Peyer's patch (tissue), 4 donors: ENCODE measurements around the gene YIPF1. TPM values are rescaled to one million over a fixed set of nuclear protein-coding genes. Genes with fewer than 3 reads are reported as not detected.
"Not testable (repeated sequence)": the region's sequence is repeated elsewhere in the genome, so short reads cannot be mapped to it uniquely, and the experiment has no call there.

ENCODE experiments used
- DNase-seq, 3 donors: peaks; one replicate each; pipeline ENCODE4 v3.0.0-alpha.2; 2017 to 2019
- H3K27ac ChIP-seq, 4 donors: fragments of 200-600 bp; sonication (generic); one replicate each; pipeline ENCODE4 v1.5.1; 2016 to 2019
- H3K27me3 ChIP-seq, 2 donors: fragments of 200-600 bp; sonication (generic); one replicate each; pipeline ENCODE4 v1.5.1; 2019
- H3K36me3 ChIP-seq, 3 donors: fragments of 200-600 bp; sonication (generic); one replicate each; pipeline ENCODE4 v1.5.1; 2016 to 2019
- H3K4me1 ChIP-seq, 4 donors: fragments of 200-600 bp; sonication (generic); one replicate each; pipeline ENCODE4 v1.5.1; 2016 to 2019
- H3K4me3 ChIP-seq, 4 donors: fragments of 200-600 bp; sonication (generic); 1 replicate in 3 of 4; 2 replicates in 1 of 4; pipeline ENCODE4 v1.5.1; 2016 to 2019; ENCODE audit warnings: mild to moderate bottlenecking in 1 of 4
- H3K9me3 ChIP-seq, 4 donors: fragments of 200-600 bp; sonication (generic); one replicate each; pipeline ENCODE4 v1.5.1; 2016 to 2019; ENCODE audit warnings: mild to moderate bottlenecking in 1 of 4
- CTCF ChIP-seq, 6 experiments: fragments of 450-650 bp in 4 of 6; fragments of 200-600 bp in 2 of 6; sonication (generic) in 1 of 6; IDR thresholded peaks; one replicate each; pipeline ENCODE4 v1.5.1; 2017 to 2019; ENCODE audit warnings: antibody characterized with exemption in 6 of 6, mild to moderate bottlenecking in 3 of 6, moderate library complexity in 1 of 6
- POLR2A ChIP-seq, 2 donors: fragments of 450-650 bp; IDR thresholded peaks; one replicate each; pipeline ENCODE4 v1.5.1; 2017; ENCODE audit warnings: antibody characterized with exemption in 2 of 2, mild to moderate bottlenecking in 2 of 2, moderate library complexity in 2 of 2
- total RNA-seq, 4 donors: library from RNA; depleted of rRNA; stranded (reverse); fragments of >200 nt; gene quantifications; one replicate each; pipeline ENCODE4 v1.1.0, GENCODE V29; 2016

YIPF1 gene
- total RNA-seq, 4 donors from 2014 or later = 10.7 to 35.9 (median 20.4) TPM

- peak within 1 kb of the TSS in 1 of 4 donors; percentile 6 for H3K27ac ChIP-seq
- H3K36me3 ChIP-seq = no peaks in the 10 kb centered on the region
- no peaks in the 10 kb centered on the region for H3K9me3 ChIP-seq
- H3K27me3 ChIP-seq = no peaks in the 10 kb centered on the region
- H3K4me3 ChIP-seq = no peak within 1 kb of the TSS
- peaks cover 0 to 16% (median 3%) of the 10 kb centered on the region in 4 donors for H3K4me1 ChIP-seq
- TF ChIP-seq POLR2A (IDR thresholded peaks at IDR 0.05) (no peak), CTCF (IDR thresholded peaks at IDR 0.05) (no peak)
- DNase-seq = no peak
These were observed 4.5 kb upstream of the YIPF1 start, which contains the start of gene DIO1 for GRCh38 chr1:53893999-53894636. Gene DIO1, plus strand, starts transcription at chr1:53894187. Its CDS starts 24 bp downstream, at chr1:53894211.

- no peak for TF ChIP-seq POLR2A (IDR thresholded peaks at IDR 0.05)
- no peak for DNase-seq
- Histone ChIP-seq H3K4me3 (no peak overlapping the region), H3K27ac (peak overlapping the region in 1 of 4 donors; percentile 6), H3K36me3 (no peaks in the 10 kb centered on the region), H3K9me3 (no peaks in the 10 kb centered on the region), H3K4me1 (peaks cover 0 to 18% (median 3%) of the 10 kb centered on the region in 4 donors), H3K27me3 (no peaks in the 10 kb centered on the region)
These were observed 3.3 kb upstream of the YIPF1 start for GRCh38 chr1:53892911-53893310.

GRCh38 chr1:53891678-53892077 is 2.1 kb upstream of the YIPF1 start:
- Histone ChIP-seq H3K27ac (no peak overlapping the region), H3K36me3 (peaks cover 0 to 6% (median 0%) of the 10 kb centered on the region in 3 donors), H3K9me3 (no peaks in the 10 kb centered on the region), H3K4me3 (no peak overlapping the region), H3K4me1 (peaks cover 0 to 11% (median 3%) of the 10 kb centered on the region in 4 donors), H3K27me3 (no peaks in the 10 kb centered on the region)
- no peak for DNase-seq
- no peak for TF ChIP-seq CTCF (IDR thresholded peaks at IDR 0.05)
- TF ChIP-seq POLR2A (IDR thresholded peaks at IDR 0.05) = no peak

GRCh38 chr1:53891018-53891417 is 1.4 kb upstream of the YIPF1 start:
- H3K36me3 ChIP-seq = peaks cover 0 to 11% (median 0%) of the 10 kb centered on the region in 3 donors
- no peak for DNase-seq
- H3K27ac ChIP-seq = no peak overlapping the region
- no peak overlapping the region for H3K4me3 ChIP-seq
- H3K9me3 ChIP-seq = no peaks in the 10 kb centered on the region
- peaks cover 0 to 8% (median 3%) of the 10 kb centered on the region in 4 donors for H3K4me1 ChIP-seq
- no peaks in the 10 kb centered on the region for H3K27me3 ChIP-seq
- TF ChIP-seq POLR2A (IDR thresholded peaks at IDR 0.05) = no peak
- TF ChIP-seq CTCF (IDR thresholded peaks at IDR 0.05) = no peak

GRCh38 chr1:53890522-53890941 is 935 bp upstream of the YIPF1 start:
- Histone ChIP-seq H3K9me3 (no peaks in the 10 kb centered on the region), H3K27ac (peak overlapping the region in 3 of 4 donors; percentile 66 to 75 (median 66)), H3K4me3 (peak overlapping the region; percentile 83 to 88 (median 86)), H3K27me3 (no peaks in the 10 kb centered on the region), H3K4me1 (peaks cover 0 to 8% (median 3%) of the 10 kb centered on the region in 4 donors), H3K36me3 (peaks cover 0 to 11% (median 0%) of the 10 kb centered on the region in 3 donors)
- no peak for DNase-seq
- no peak for TF ChIP-seq POLR2A (IDR thresholded peaks at IDR 0.05)
- no peak for TF ChIP-seq CTCF (IDR thresholded peaks at IDR 0.05)

GRCh38 chr1:53888681-53889080 is 916 bp downstream of the YIPF1 start:
- TF ChIP-seq POLR2A (IDR thresholded peaks at IDR 0.05) (no peak), CTCF (IDR thresholded peaks at IDR 0.05) (no peak)

GRCh38 chr1:53883600-53883999 is 6.0 kb downstream of the YIPF1 start:
- peaks cover 0 to 36% (median 0%) of the 10 kb centered on the region in 3 donors for H3K36me3 ChIP-seq
- not testable (repeated sequence) for DNase-seq, H3K27ac ChIP-seq, H3K4me3 ChIP-seq, H3K9me3 ChIP-seq, H3K4me1 ChIP-seq, H3K27me3 ChIP-seq

More at GRCh38 chr1:53888681-53889080, 916 bp downstream of the YIPF1 start:
- peak overlapping the region in 1 of 4 donors; percentile 75 for H3K27ac ChIP-seq
- no peak for DNase-seq
- H3K4me3 ChIP-seq = peak overlapping the region; percentile 83 to 88 (median 86)
- no peaks in the 10 kb centered on the region for H3K27me3 ChIP-seq
- H3K4me1 ChIP-seq = peaks cover 0 to 8% (median 3%) of the 10 kb centered on the region in 4 donors
- no peaks in the 10 kb centered on the region for H3K9me3 ChIP-seq
- H3K36me3 ChIP-seq = peaks cover 0 to 11% (median 0%) of the 10 kb centered on the region in 3 donors

- H3K9me3 ChIP-seq, H3K27ac ChIP-seq, H3K27me3 ChIP-seq, H3K4me3 ChIP-seq, DNase-seq, H3K4me1 ChIP-seq: not testable (repeated sequence)
- peaks cover 0 to 46% (median 0%) of the 10 kb centered on the region in 3 donors for H3K36me3 ChIP-seq
These were observed 7.7 kb downstream of the YIPF1 start for GRCh38 chr1:53881853-53882252.
